NCI-H187 treated with DMSO at 0.1 percent for 48 hours (cell line): ENCODE data around the gene LIPC.
A peak's percentile ranks its signal among the peaks of the same experiment; 100 is the strongest.

ENCODE experiments used
- DNase-seq: peaks from one replicate; lab custom pipeline; 2025; lab: John Stamatoyannopoulos, UW

LIPC gene

DNA sequence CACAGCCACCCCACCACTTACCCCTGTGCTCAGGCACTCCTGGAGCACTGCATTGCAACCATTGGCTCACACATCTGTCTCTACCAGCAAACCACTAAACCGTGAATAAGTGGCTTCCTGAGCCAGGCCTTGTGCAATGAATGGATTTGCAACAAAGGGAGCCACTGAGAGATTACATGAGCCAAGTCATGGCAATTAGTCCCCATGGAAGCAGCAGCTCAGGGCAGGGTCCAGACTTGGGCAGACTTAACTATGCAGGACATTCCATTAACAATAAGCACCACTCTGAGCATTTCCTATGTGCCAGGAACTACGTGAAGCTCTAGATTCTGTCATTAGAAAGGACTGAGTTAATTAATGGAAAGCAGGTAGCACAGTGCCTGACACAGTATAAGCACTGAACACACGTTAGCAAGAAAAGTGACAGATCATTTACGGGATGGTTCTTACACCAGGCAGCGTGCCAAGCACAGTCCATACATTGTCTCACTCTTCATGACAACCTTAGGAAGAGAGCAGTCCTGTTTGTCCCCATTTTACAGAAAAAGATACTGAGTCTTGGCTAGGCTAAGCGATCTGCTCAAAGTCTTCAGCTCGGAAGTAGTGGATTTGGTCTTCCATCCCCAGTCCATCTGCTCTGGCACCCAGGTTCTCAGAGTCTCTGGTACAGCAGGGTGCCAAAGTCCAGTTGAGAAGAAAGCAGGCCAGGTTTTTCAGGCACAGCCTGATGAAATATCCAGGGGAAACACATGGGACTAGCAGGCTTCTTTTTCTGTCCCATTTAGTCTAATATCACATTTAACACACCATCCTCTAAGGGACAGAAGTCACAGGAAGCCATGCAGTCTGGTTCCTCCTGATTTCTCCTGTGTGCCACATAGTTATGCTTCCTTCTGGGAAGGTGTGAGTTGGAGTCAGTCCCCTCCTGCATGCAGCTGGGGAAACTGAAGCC lies 44.1 kb downstream of the LIPC start:
- DNase-seq, result peak; percentile 71

DNA sequence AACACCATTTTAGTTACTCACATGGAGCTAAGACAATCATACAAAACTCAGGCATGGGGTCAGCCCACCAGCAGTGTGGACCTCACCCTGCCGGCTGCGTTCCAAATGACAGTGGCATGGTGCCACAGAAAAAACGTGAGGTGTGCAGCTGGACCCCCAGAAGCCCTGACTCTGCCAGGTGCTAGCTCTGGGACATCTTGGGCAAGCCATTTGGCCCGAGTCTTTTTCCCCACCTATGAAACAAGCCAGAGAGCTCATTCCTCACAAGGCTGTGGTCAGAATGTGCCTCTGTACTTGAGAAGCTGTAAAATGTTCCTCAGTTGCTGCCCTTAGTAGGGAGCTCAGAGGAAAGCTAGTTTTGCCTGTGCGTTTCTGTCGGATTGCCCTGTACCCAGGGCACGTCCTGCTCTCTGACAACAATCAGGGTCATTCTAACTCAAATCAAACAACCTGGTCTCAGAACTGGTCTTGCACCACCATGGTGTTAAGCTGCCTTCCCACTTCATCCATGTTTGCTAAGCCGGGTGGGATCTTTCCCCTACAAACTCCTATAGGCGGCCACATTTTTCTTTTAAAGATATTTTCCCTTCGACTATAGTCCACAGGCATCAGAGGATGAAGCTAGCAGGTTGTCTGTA lies 44.9 kb downstream of the LIPC start:
- no peak for DNase-seq

DNA sequence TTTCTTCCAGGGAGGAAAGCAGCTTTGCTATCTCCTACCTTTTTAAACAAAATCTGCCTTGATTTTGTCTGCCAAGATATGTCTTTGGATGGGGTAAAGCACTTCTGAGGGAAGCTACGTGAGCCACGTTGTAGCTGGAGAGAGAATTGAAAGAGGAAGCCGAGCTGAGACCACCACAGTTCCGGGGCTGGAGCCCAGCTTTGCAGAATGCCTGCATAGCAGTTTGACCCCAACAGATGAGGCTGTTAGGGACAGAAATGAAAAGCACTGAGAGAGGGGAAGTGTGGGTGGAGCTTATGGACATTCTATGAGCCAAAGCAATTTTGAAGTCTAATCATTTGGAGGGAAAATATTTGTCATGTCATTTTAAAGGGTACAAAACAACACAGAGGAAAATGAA lies 45.4 kb downstream of the LIPC start:
- DNase-seq, result no peak

- no peak for DNase-seq
Observed at GRCh38 chr15:58478035-58478434, 46.2 kb downstream of the LIPC start.

DNA sequence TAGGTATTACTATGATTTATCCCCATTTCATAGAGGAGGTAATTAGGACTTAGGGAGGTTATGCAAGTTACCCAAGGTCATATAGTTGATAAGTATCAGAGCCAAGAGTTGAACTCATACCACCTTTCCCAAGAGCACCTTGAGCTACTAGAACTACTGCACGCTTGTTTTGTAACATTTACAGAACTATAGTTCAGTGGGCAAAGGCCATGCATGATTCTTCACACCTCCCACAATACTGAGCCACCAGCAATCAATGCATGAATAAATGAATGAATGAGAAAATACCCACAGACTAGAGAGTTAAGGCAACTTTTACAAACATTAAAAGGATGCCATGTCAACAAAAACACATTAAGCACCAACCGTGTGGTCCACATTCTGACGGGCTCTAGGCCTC lies 46.8 kb downstream of the LIPC start:
- no peak for DNase-seq

GRCh38 chr15:58479941-58480340 lies 48.1 kb downstream of the LIPC start:
- no peak for DNase-seq

GRCh38 chr15:58483376-58483775 lies 51.6 kb downstream of the LIPC start:
- DNase-seq, result no peak

GRCh38 chr15:58484791-58485600 lies 53.2 kb downstream of the LIPC start:
- DNase-seq, result no peak

DNA sequence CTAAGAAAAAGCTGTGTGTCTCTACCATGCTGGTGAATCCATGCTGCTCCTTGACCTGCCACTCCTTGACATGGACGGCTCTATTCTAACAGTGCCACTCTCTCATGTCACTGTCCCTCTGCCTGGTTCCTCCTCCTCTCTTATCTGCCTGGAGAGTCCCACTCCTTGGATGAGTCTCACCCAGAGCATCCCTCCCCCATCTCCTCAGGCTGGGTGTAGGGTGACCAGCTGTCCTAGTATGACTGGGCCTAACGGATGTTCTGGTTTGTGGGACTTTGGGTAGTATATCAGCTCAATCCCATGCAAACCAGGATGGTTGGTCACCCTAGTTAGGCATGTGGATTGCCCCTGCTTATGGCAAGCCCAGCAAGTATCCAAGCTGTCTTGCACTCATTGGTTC lies 54.3 kb downstream of the LIPC start:
- DNase-seq, result no peak

GRCh38 chr15:58486564-58486963 lies 54.8 kb downstream of the LIPC start:
- DNase-seq, result no peak

- DNase-seq, result no peak
Observed at GRCh38 chr15:58487041-58487723, 55.4 kb downstream of the LIPC start.

GRCh38 chr15:58487724-58488120 lies 55.9 kb downstream of the LIPC start:
- DNase-seq, result no peak

DNA sequence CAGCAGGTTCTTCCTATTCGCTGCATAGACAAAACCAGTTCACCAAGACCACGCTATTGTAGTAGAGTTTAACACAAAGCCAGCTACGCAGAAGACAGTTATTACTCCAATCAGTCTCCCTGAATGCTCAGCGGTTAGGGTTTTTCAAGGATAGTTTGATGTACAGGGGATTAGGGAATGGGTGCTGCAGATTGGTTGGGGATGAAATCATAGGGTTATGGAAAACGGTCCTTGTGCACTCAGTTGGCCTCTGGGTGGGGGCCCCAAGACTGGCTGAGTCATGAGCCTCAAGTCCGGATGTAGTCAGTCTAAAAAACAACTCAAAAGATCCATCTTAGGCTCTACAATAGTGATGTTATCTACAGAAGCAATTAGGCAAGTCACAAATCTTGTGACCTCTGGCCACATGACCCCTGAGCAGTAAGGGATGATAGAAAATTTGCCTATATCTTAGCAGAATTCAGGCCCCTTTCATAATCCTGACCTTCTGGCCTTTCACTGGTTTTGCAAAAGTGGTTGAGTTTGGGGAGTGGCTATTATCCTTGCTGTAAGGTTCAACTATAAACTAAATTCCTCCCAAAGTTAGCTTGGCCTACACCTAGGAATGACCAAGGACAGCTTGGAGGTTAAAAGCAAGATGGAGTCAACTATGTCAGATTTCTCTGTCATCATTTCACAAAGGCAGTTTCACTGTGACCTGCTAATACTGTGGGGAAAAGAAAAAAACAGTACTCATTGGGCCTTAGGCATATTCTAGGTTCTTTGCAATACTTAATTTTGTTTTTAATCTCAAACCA lies 57.7 kb downstream of the LIPC start:
- no peak for DNase-seq

DNA sequence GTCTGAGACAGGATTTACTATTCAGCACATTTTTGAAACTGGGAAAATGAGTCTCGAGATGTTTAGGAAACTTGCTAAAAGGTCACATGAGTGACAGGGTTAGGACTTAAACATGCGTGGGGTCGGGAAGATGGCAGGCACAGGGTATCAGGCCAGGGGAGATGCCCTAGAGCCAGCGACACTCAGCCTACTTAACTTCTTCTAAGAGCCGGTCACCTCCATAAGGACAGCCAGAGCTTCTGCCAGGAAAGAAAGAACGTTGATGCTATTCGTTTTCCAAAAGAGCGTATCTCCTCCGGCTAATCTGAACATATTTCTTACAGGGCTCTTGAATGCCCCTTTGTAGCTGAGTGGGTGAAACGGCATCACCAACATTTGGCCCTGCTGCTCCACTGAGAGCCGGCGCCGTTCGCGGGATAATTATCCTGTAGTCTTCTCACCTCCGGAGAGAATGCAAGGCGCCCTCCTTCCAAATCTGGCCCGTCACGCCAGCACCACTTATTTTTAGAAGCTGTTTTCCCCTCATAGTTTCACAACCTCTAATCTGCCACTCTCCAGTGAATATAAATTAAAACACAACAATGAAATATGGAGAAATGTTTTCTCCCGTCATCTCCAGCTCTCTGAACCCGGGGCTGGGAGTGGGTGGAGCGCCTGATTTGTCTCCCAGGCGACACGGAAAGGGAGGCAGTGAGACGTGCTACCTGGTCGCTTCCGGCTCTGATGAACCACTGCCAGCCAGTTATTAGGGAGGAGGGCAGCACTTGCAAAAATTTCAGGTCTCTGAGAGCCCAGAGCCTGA lies 58.5 kb downstream of the LIPC start:
- DNase-seq, result no peak

GRCh38 chr15:58490888-58491473 lies 59.2 kb downstream of the LIPC start:
- no peak for DNase-seq

GRCh38 chr15:58491499-58492202 lies 59.9 kb downstream of the LIPC start:
- DNase-seq, result no peak

- DNase-seq, result no peak
Observed at GRCh38 chr15:58492661-58493397, 61.0 kb downstream of the LIPC start.

- DNase-seq, result no peak
Observed at GRCh38 chr15:58494567-58494966, 62.8 kb downstream of the LIPC start.
